Retinal pigment epithelial cell (primary cell): ENCODE measurements around the gene LMTK2.

Source experiments
- DNase-seq: peaks from one replicate; pipeline ENCODE4 v3.0.0-alpha.2; 2010; ENCODE audit warnings: low read depth
- H3K4me3 ChIP-seq: 2 replicates; pipeline ENCODE4 v1.5.1; 2011; ENCODE audit warnings: mild to moderate bottlenecking, low read length, control low read depth, moderate library complexity
- TF ChIP-seq, protein P1 (sequence below): conservative IDR thresholded peaks from 2 replicates; pipeline ENCODE4 v1.5.1; 2011; ENCODE audit warnings: low read depth, low read length, control low read depth, inconsistent platforms

The LMTK2 gene

DNA sequence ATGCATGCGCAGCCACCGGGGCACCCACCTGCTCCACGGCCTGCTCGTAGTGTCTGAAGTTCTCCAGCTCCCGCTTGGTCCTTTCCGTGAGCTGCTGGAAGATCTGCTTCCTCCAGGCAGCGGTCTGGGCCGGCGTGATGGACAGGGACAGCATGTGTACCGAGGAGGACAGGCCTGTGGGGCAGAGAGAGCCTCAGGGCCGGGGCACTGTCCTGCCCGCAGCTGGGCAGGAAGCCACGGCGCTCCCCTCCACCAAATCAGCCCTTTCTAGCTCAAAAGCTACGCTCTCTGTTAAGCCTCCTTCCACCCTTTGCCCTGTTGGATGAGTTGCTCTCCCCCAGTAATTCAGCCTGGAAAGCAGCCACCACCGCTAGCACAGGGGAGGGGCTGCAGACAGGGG, 126.1 kb downstream of the LMTK2 start:
- no peak for DNase-seq
- TF ChIP-seq, protein P1, sequence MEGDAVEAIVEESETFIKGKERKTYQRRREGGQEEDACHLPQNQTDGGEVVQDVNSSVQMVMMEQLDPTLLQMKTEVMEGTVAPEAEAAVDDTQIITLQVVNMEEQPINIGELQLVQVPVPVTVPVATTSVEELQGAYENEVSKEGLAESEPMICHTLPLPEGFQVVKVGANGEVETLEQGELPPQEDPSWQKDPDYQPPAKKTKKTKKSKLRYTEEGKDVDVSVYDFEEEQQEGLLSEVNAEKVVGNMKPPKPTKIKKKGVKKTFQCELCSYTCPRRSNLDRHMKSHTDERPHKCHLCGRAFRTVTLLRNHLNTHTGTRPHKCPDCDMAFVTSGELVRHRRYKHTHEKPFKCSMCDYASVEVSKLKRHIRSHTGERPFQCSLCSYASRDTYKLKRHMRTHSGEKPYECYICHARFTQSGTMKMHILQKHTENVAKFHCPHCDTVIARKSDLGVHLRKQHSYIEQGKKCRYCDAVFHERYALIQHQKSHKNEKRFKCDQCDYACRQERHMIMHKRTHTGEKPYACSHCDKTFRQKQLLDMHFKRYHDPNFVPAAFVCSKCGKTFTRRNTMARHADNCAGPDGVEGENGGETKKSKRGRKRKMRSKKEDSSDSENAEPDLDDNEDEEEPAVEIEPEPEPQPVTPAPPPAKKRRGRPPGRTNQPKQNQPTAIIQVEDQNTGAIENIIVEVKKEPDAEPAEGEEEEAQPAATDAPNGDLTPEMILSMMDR = no peak
- no peak overlapping the region for H3K4me3 ChIP-seq

DNA sequence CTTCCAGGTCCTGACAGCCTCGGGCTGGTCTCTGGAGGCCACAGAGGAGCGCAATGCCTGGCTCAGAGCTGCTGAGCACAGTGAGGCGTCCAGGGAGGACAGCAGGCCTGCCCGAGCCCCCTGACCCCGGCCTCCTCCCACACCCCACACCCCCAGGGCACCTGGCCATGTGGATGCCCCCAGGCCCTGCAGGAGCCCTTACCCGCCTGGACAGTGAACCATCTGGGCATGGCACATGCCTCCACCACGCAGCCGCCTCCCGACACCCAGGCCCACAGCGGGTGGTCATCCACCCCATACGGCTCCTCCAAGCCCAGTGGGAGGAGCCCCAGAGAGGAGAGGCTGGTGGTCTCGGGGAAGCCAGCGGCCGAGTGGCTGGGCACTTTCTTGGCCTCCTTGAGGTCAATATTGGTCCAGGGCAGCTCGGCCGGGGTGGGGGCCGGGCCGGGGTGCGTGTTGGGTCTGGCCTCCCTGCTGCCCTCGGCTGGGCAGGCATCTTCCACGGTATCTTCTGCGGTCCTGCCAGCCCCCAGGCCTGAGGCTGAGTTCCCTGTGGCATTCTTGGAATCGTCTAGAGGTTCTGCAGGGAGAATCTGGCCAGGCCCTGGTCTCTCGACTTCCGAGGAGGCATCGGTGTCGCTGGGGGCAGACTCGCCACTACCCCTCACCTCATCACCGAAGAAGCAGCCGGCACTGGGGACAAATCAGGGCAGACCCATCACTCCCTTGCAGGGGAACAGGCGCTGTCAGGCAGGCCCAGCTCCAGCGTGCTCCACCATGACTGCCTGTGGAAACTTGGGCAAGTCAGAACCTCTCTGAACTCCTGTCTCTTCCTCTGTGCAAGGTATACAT, 126.8 kb downstream of the LMTK2 start:
- H3K4me3 ChIP-seq = no peak overlapping the region
- TF ChIP-seq, protein P1 = no peak

DNA sequence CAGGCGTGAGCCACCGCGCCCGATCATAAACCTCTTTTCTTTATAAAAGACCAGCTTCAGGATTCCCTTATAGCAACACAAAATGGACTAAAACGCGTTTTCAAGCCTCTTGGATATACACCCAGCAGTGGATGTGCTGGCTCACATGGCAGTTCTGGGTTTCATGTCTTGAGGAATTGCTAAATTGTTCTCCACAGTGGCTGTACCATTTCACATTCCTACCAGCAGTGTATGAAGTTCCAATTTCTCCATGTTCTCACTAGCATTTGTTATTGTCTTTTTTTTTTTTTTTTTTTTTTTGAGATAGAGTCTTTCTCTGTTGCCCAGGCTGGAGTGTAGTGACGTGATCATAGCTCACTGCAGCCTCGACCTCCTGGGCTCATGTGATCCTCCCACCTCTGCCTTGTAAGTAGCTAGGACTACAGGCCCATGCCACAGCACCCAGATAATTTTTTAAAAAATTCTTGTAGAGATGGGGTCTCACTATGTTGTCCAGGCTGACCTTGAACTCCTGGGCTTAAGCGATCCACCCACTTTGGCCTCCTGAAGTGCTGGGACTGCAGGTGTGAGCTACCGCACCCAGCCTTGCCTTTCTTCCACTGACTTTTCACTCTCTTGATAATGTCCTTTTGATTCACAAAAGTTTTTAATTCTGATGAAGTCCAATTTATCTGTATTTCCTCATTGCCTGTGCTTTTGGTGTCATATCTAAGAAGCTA, 127.9 kb downstream of the LMTK2 start:
- DNase-seq = no peak
- TF ChIP-seq, protein P1 = no peak
- no peak overlapping the region for H3K4me3 ChIP-seq

More for the DNA sequence above, 126.8 kb downstream of the LMTK2 start:
- no peak for DNase-seq

DNA sequence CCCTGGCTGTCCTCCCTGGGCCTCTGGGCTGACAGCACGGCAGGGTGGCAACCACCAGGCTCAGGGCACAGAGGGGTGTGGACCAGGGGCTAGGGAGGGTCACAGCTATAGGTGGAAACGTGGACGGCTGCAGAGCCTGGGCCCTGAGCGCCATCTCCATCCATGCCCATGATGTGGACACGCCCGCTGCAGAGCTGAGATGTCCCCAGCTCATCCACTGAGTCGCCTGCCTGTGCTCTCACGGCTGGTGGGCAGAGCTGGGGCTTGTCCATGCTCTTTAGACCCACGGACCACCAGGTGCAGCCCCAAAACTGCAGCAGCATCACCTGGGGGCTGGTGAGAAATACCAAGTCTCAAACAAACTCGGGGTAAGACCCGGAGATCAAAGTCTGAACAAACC, 129.2 kb downstream of the LMTK2 start:
- TF ChIP-seq, protein P1 = no peak
- DNase-seq = no peak
- no peak overlapping the region for H3K4me3 ChIP-seq

DNA sequence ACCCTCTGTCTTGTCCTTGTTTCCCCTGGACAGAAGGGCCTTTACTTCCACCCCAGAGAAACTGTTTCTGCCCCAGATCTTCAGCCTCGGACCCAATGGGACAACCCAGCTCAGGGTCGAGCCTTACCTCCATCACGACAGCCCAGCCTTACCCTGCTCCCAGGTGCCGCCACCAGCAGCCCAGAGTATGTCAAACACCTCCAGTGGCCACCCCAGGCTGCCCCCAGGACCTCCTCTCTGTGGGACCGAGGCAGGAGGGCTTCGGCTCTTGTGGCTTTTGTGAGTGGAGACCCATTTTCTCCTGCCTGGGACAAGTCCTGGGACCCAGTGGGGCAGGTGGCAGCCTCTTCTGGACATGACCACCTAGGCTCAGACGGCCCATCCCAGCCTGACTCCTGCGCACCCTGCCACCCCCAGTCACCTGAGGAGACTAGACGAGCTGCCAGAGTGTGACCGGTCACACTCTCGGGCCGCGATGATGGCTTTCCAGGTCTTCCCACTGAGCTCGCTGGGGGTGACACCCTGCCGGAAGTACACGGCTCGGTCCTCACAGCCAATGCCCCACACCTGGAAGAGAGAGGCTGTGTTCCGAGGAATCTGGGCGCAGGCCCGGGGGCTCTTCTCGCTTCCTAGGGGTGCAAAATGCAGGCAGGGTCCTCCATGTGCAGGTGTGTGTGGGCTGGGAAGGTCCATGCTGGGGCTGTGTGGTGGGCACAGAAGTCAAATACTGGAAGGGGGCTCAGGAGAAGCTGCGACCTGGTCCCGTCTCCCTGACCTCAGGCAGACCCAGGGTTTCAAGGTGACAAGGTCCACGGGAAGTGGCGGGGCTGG, 129.9 kb downstream of the LMTK2 start:
- TF ChIP-seq, protein P1 = no peak
- DNase-seq = no peak
- no peak overlapping the region for H3K4me3 ChIP-seq

DNA sequence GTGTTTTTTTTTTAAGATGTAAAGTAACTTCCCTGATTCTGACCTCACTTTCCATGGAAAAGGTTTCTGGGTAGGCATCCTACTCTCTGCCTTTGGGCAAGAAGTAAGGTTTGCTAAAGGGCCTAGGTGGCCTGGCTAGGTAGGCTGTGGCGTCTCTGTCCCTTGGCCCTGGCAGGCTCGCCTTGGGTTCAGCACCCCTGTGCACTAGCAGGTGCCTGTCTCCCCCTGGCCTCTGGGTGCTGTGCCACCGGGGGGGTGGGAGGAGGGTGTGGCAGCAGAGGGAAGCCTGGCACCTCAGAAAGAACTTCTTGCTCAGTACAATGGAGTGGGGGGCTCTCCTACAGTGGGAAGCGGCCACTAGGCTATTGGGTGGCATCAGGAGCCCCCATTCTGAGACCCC, 131.4 kb downstream of the LMTK2 start:
- TF ChIP-seq, protein P1 = no peak
- H3K4me3 ChIP-seq = no peak overlapping the region
- DNase-seq = no peak
